K562 (cell line): ENCODE results near the gene YIPF1. TPM values are rescaled to one million over a fixed set of nuclear protein-coding genes. Genes with fewer than 3 reads are reported as not detected.

ENCODE experiments used
- ATAC-seq: fragments of 200-7000 bp; cut with Tn5 transposase; 3 replicates; pipeline ENCODE4 v1.9.1; 2020; ENCODE audit warnings: moderate library complexity
- BruUV-seq: library from RNA; stranded (reverse); fragments of 400-500 nt; replicated peaks from 2 replicates; lab custom pipeline; 2021; lab: Mats Ljungman, UMichigan
- CTCF ChIA-PET: fragments of 300-600 bp; formaldehyde crosslinking; extraction: SDS; loops from one replicate; lab custom pipeline; 2021; ENCODE audit warnings: low intra/inter-chr PET ratio; lab: Yijun Ruan, JAX
- POLR2A ChIA-PET: fragments of 300-600, 350-650 bp; sonication (Branson Sonifier 250); formaldehyde crosslinking; extraction: SDS; loops from one replicate; lab custom pipeline; 2021; ENCODE audit warnings: antibody characterized with exemption, inconsistent platforms; lab: Yijun Ruan, JAX
- DNase-seq, 4 experiments: peaks; one replicate each; pipeline versions ENCODE4 v3.0.0 to v3.0.0-alpha.2; 2011 to 2018; ENCODE audit warnings: low spot score in 3 of 4, mixed read lengths in 3 of 4; ENCODE audit errors: extremely low read depth in 1 of 4
- FAIRE-seq: peaks from 2 replicates; lab custom pipeline; 2011; peaks lifted over from hg19 to GRCh38; lab: Jason Lieb, UNC
- H2AFZ ChIP-seq: 2 replicates; pipeline ENCODE4 v1.6.0; 2011; ENCODE audit warnings: low read depth, low read length, control low read depth, inconsistent platforms
- H3K27ac ChIP-seq: fragments of 200-600 bp; 3 replicates; pipeline ENCODE4 v1.8.0; 2011; ENCODE audit warnings: low read depth, mild to moderate bottlenecking, control low read depth, inconsistent platforms, low read length, moderate library complexity, mixed read lengths; ENCODE audit errors: extremely low read depth
- H3K27me3 ChIP-seq, 2 experiments: fragments of 300-600 bp in 1 of 2; 2 replicates in 1 of 2; 3 replicates in 1 of 2; pipeline versions ENCODE4 v1.6.0 to v1.8.0; 2011; ENCODE audit warnings: inconsistent platforms in 2 of 2, low read length in 2 of 2, mild to moderate bottlenecking in 1 of 2, mixed read lengths in 1 of 2, moderate library complexity in 1 of 2; ENCODE audit not compliant: control insufficient read depth in 2 of 2, insufficient read depth in 2 of 2
- H3K36me3 ChIP-seq: fragments of 300-600 bp; 3 replicates; pipeline ENCODE4 v1.8.0; 2011; ENCODE audit warnings: mild to moderate bottlenecking, low read length, inconsistent platforms; ENCODE audit not compliant: control insufficient read depth, insufficient read depth
- H3K4me1 ChIP-seq, 2 experiments: fragments of 200-600 bp in 1 of 2; replicated peaks in 1 of 2; 2 replicates in 1 of 2; 3 replicates in 1 of 2; pipeline versions ENCODE4 v1.5.1 to v1.8.0; 2011; ENCODE audit warnings: inconsistent platforms in 2 of 2, low read length in 2 of 2, mild to moderate bottlenecking in 1 of 2, mixed read lengths in 1 of 2, moderate library complexity in 1 of 2; ENCODE audit not compliant: control insufficient read depth in 2 of 2, insufficient read depth in 2 of 2
- H3K4me2 ChIP-seq: 2 replicates; pipeline ENCODE4 v1.6.1; 2011; ENCODE audit warnings: low read length, control low read depth, inconsistent platforms, mixed read lengths; ENCODE audit not compliant: insufficient read depth
- H3K4me3 ChIP-seq: fragments of 200-600 bp; sonication (generic), shearing (Covaris generic); 2 replicates; pipeline ENCODE4 v1.5.1; 2016; ENCODE audit warnings: control low read depth, inconsistent platforms
- H3K79me2 ChIP-seq: fragments of 200-600 bp; 3 replicates; pipeline ENCODE4 v1.8.0; 2011; ENCODE audit warnings: low read length, inconsistent platforms; ENCODE audit not compliant: control insufficient read depth, insufficient read depth
- H3K9ac ChIP-seq, 2 experiments: 2 replicates each; pipeline versions ENCODE4 v1.6.0 to v1.6.1; 2011; ENCODE audit warnings: low read depth in 2 of 2, low read length in 2 of 2, control low read depth in 1 of 2, inconsistent platforms in 1 of 2, mild to moderate bottlenecking in 1 of 2, mixed read lengths in 1 of 2; ENCODE audit not compliant: insufficient read depth in 1 of 2
- H3K9me1 ChIP-seq: one replicate; pipeline ENCODE4 v1.6.0; 2011; ENCODE audit warnings: inconsistent platforms, mild to moderate bottlenecking, low read length, moderate library complexity; ENCODE audit not compliant: control insufficient read depth, insufficient read depth
- H3K9me3 ChIP-seq: replicated peaks from 2 replicates; pipeline ENCODE4 v1.5.1; 2011; ENCODE audit warnings: low read depth, low read length, inconsistent platforms; ENCODE audit not compliant: control insufficient read depth, insufficient read depth
- H4K20me1 ChIP-seq: replicated peaks from 2 replicates; pipeline ENCODE4 v1.6.1; 2011; ENCODE audit warnings: low read length, inconsistent platforms, mixed read lengths; ENCODE audit not compliant: control insufficient read depth, insufficient read depth
- ARNT ChIP-seq, 2 experiments: fragments of 450-650 bp; IDR thresholded peaks; 2 replicates each; pipeline ENCODE4 v1.6.1; 2016; ENCODE audit warnings: mild to moderate bottlenecking in 1 of 2
- KHSRP ChIP-seq: fragments of 450-650 bp; IDR thresholded peaks from 2 replicates; pipeline ENCODE4 v1.6.1; 2017
- MTF1 ChIP-seq: fragments of 250-450 bp; sonication (Bioruptor Pico); IDR thresholded peaks from 2 replicates; pipeline ENCODE4 v1.9.0; 2021; ENCODE audit warnings: moderate library complexity, mild to moderate bottlenecking, inconsistent platforms, borderline replicate concordance
- NR2C2 ChIP-seq, 2 experiments: fragments of 200-800 bp in 1 of 2; sonication (Bioruptor generic) in 1 of 2; sonication (generic) in 1 of 2; formaldehyde crosslinking in 1 of 2; IDR thresholded peaks; 2 replicates each; pipeline versions ENCODE4 v1.6.1 to v1.8.0; 2016 to 2022; ENCODE audit warnings: mild to moderate bottlenecking in 1 of 2, missing compliant biosample characterization in 1 of 2, missing genetic modification characterization in 1 of 2, missing genetic modification reagents in 1 of 2
- OTX1 ChIP-seq: fragments of 450-650 bp; formaldehyde crosslinking; IDR thresholded peaks from 2 replicates; pipeline ENCODE4 v1.4.0; 2022; ENCODE audit warnings: mild to moderate bottlenecking
- PRDM10 ChIP-seq: fragments of 450-650 bp; IDR thresholded peaks from 2 replicates; pipeline ENCODE4 v1.6.1; 2018; ENCODE audit not compliant: partially characterized antibody
- SNRNP70 ChIP-seq: fragments of 200-400 bp; formaldehyde crosslinking; optimal IDR thresholded peaks from 2 replicates; pipeline ENCODE3; 2017; ENCODE audit warnings: low read depth, low read length
- ZBTB17 ChIP-seq: fragments of 450-650 bp; formaldehyde crosslinking; IDR thresholded peaks from 2 replicates; pipeline ENCODE4 v1.4.0; 2020; ENCODE audit warnings: mild to moderate bottlenecking
- ZC3H4 ChIP-seq: sonication (generic); formaldehyde crosslinking; IDR thresholded peaks from 2 replicates; pipeline ENCODE4 v1.9.0; 2021; ENCODE audit warnings: missing genetic modification reagents, borderline replicate concordance
- ZKSCAN3 ChIP-seq: fragments of 250-450 bp; sonication (Bioruptor Pico); IDR thresholded peaks from 2 replicates; pipeline ENCODE4 v1.4.0; 2020
- ZNF431 ChIP-seq: sonication (generic); formaldehyde crosslinking; IDR thresholded peaks from 2 replicates; pipeline ENCODE4 v1.8.0; 2022; ENCODE audit warnings: mild to moderate bottlenecking, missing genetic modification reagents
- ZNF740 ChIP-seq, 3 experiments: fragments of 200-800 bp in 1 of 3; sonication (Bioruptor generic) in 1 of 3; sonication (generic) in 1 of 3; formaldehyde crosslinking in 1 of 3; IDR thresholded peaks; 2 replicates each; pipeline versions ENCODE4 v1.6.1 to v1.8.0; 2016 to 2022; ENCODE audit warnings: mild to moderate bottlenecking in 2 of 3, missing compliant biosample characterization in 2 of 3, missing genetic modification characterization in 2 of 3, missing genetic modification reagents in 1 of 3
- WGBS: fragments of 100-300 bp; shearing (Covaris generic); methylation state at CpG from one replicate; pipeline ENCODE4 v1.1.6; 2016; ENCODE audit warnings: low coverage, mixed read lengths; ENCODE audit not compliant: insufficient coverage; ENCODE audit errors: missing lambda C conversion rate; 5-methylcytosine and 5-hydroxymethylcytosine counted together
- in situ Hi-C: fragments of 300-500 bp; cut with MboI; formaldehyde crosslinking; loops from 4 replicates; pipeline ENCODE4 v1.15.0; 2018; ENCODE audit warnings: inconsistent platforms, mixed read lengths
- intact Hi-C: fragments of 100-400 bp; cut with micrococcal nuclease; formaldehyde crosslinking; loops from 2 replicates; pipeline ENCODE4 v1.14.2; 2022
- polyA plus RNA-seq, 8 experiments: library from polyadenylated mRNA; depleted of rRNA in 4 of 8; stranded (reverse) in 5 of 8; unstranded in 3 of 8; fragments of >200 nt; fragmentation: Nextera tagmentation in 2 of 8; fragmentation: Illumina TruSeq in 1 of 8; extraction: Ambion mirVana in 2 of 8; extraction: Trizol in 1 of 8; gene quantifications; 2 replicates each; pipeline versions ENCODE4 v1.2.1 to v1.2.3, GENCODE V29; 2011 to 2014; ENCODE audit warnings: inconsistent platforms in 1 of 8, missing spikeins in 1 of 8
- total RNA-seq, 7 experiments: library from RNA; depleted of rRNA in 6 of 7; stranded (reverse); fragments of >200 nt in 6 of 7; fragmentation: Illumina TruSeq in 2 of 7; extraction: Trizol in 2 of 7; gene quantifications; 2 replicates each; pipeline versions ENCODE4 v1.2.1 to v1.2.3, GENCODE V29; 2011 to 2021; ENCODE audit warnings: low replicate concordance in 1 of 7
- TF ChIP-seq, protein P1 (sequence below): IDR thresholded peaks from 2 replicates; pipeline ENCODE4 v1.6.1; 2012; ENCODE audit warnings: low read depth, low read length, improper control_type of control experiment, borderline replicate concordance
- TF ChIP-seq, protein P2 (sequence below): fragments of 250-450 bp; sonication (Bioruptor Pico); IDR thresholded peaks from 2 replicates; pipeline ENCODE4 v1.8.0; 2022; ENCODE audit warnings: moderate library complexity, mild to moderate bottlenecking, inconsistent platforms

The YIPF1 gene
- total and polyA plus RNA-seq, 9 of the 15 experiments (the other 6 are each of a cell fraction or from before 2014, with no cell fraction given) = 11.5 to 37.5 (median 19.2) TPM

DNA sequence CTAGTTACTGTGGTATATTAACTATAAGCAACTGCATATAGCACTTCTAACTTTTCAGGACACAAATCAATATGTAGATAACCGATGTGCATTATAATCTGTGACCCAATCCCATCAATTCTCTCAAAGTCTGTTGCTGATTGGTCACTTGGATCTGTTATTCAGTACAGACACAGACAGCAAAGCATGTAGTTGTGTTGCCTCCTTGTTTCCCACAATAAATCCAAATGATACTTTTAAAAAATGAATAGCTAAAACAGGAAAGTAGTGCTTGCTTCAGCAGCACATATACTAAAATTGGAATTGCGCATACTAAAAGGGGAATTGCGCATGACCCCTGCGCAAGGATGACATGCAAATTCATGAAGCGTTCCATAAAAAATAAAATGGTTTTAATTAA, 79.6 kb downstream of the YIPF1 start:
- no peaks in the 10 kb centered on the region for H4K20me1 ChIP-seq
- WGBS = 91% methylated on average over 5 of the region's 5 CpGs
- no peaks in the 10 kb centered on the region for H3K9me1 ChIP-seq
- H3K4me1 ChIP-seq = peaks cover 7 to 9% of the 10 kb centered on the region in 2 experiments; a peak in 2 of 5 replicates
- H3K4me3 ChIP-seq = no peak overlapping the region
- peaks cover 90% of the 10 kb centered on the region for H3K36me3 ChIP-seq
- H3K9me3 ChIP-seq = no peaks in the 10 kb centered on the region
- no peak overlapping the region for H2AFZ ChIP-seq
- peaks cover 28% of the 10 kb centered on the region for H3K79me2 ChIP-seq
- FAIRE-seq (no peak), ATAC-seq (no peak), DNase-seq (no peak)
- BruUV-seq = no TSS peak
- no peaks in the 10 kb centered on the region for H3K27me3 ChIP-seq
- ChIA-PET POLR2A (interaction anchor here (1.6 to 2.3 kb wide), 2 partner anchors 11 to 31 kb away, joined by 3 to 9 read pairs; no protein-coding TSS in a partner anchor), CTCF (no interaction called here)
- H3K4me2 ChIP-seq = no peak overlapping the region
- in situ Hi-C loops = no loop called here
- no peak overlapping the region for H3K27ac ChIP-seq
- no peak overlapping the region for H3K9ac ChIP-seq
- intact Hi-C loops = no loop called here
- TF ChIP-seq PRDM10 = no peak
- no peak for TF ChIP-seq NR2C2 (CRISPR knock-in tag; IDR thresholded peaks at IDR 0.05)
- no peak for TF ChIP-seq NR2C2 (tag; IDR thresholded peaks at IDR 0.05)
- no peak for TF ChIP-seq ZNF740 (CRISPR knock-in tag; IDR thresholded peaks at IDR 0.05)
- TF ChIP-seq ZNF740 (tag; IDR thresholded peaks at IDR 0.05) = no peak
- no peak for TF ChIP-seq ZC3H4 (CRISPR knock-in tag)
- TF ChIP-seq ZNF431 (CRISPR knock-in tag) = no peak
- TF ChIP-seq, protein P1, sequence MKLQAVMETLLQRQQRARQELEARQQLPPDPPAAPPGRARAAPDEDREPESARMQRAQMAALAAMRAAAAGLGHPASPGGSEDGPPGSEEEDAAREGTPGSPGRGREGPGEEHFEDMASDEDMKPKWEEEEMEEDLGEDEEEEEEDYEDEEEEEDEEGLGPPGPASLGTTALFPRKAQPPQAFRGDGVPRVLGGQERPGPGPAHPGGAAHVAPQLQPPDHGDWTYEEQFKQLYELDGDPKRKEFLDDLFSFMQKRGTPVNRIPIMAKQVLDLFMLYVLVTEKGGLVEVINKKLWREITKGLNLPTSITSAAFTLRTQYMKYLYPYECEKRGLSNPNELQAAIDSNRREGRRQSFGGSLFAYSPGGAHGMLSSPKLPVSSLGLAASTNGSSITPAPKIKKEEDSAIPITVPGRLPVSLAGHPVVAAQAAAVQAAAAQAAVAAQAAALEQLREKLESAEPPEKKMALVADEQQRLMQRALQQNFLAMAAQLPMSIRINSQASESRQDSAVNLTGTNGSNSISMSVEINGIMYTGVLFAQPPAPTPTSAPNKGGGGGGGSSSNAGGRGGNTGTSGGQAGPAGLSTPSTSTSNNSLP = no peak
- no peak for TF ChIP-seq MTF1 (CRISPR knock-in tag)
- TF ChIP-seq, protein P2, sequence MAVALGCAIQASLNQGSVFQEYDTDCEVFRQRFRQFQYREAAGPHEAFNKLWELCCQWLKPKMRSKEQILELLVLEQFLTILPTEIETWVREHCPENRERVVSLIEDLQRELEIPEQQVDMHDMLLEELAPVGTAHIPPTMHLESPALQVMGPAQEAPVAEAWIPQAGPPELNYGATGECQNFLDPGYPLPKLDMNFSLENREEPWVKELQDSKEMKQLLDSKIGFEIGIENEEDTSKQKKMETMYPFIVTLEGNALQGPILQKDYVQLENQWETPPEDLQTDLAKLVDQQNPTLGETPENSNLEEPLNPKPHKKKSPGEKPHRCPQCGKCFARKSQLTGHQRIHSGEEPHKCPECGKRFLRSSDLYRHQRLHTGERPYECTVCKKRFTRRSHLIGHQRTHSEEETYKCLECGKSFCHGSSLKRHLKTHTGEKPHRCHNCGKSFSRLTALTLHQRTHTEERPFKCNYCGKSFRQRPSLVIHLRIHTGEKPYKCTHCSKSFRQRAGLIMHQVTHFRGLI (CRISPR knock-in tag) = no peak
- no peak for TF ChIP-seq KHSRP
- no peak for TF ChIP-seq ZKSCAN3 (CRISPR knock-in tag)
- TF ChIP-seq OTX1 = no peak
- no peak for TF ChIP-seq ARNT (IDR thresholded peaks at IDR 0.05)
- TF ChIP-seq ZBTB17 (CRISPR knock-in tag) = no peak
- TF ChIP-seq SNRNP70 = no peak
